ENCODE data around the gene DMXL2.
"Not testable (repeated sequence)": the region's sequence is repeated elsewhere in the genome, so short reads cannot be mapped to it uniquely, and the experiment has no call there.

DMXL2 gene

DNA sequence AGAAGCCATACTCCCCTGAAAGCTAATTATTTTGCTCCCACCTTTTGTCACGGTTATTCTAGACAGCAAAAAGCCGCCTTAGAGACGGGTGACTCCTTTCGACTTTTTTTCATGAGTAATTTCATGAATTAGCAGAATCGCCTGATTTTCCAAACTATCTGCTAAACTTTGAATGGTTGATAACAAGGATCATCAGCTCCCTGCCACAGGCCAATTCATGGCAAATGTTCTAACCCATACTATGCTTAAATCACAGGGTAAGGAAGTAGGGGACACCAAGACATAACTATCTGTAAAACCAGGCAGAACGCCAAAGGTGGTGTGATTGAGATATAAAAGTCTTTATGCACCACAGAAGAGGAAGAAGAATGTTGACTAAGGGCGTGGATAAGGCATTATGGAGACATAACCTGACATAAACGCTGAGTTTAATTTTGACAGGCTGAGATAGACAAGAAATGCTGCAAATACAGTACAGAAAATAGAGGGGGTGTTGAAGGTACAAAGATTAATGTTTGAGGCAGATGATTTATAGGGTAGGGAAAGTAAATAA is 891 bp upstream of the DMXL2 start:
- Histone ChIP-seq H3K4me3 (ENCODE audit: low read length) (peak overlapping the region; percentile 96; the same call in 1 of the 2 replicates), H3K27ac (ENCODE audit: low read length) (no peak overlapping the region), H3K36me3 (ENCODE audit: control insufficient read depth, insufficient read depth, low read length) (no peaks in the 10 kb centered on the region), H3K9me3 (ENCODE audit: control insufficient read depth, insufficient read depth, low read length) (no peaks in the 10 kb centered on the region), H3K4me1 (ENCODE audit: control insufficient read depth, insufficient read depth, low read length) (no peaks in the 10 kb centered on the region), H3K27me3 (ENCODE audit: control insufficient read depth, insufficient read depth, low read length) (peaks cover 2% of the 10 kb centered on the region; the same call in 1 of the 2 replicates)
- DNase-seq (ENCODE audit: low read depth, low spot score) = no peak
- no CpG with 5 or more reads among the region's 8 CpGs for WGBS (ENCODE audit: insufficient coverage, insufficient read length)

DNA sequence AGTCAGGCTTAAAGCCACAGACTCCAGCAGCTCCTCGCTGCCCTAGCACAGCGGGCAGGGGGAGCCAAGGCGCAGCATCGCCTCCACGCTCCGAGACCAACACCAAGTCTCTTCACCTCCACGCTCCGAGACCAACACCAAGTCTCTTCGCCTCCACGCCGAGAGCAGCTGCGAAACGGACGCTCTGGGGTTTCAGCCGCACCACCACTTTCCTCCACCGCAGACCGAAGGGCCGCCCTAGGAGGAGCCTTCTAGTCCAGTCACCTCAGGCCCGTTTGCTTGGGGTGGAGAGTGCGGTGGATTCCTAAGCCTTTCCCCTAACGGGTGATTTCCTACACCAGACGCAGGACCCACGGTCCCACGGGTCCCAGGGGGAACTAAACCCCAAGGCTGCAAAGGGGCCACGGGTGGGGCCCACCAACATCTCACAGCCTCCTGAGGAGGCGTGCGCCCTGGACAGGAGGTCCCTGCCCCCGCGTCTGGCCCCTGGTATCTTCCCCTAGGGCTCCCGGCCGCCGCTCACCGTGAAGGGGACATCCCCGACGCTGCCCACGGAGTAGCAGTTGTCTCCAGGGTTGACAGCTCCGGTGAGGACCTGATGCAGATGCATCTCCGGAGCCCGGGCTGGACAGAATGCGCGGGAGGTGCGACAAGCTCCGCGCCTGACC is 501 bp downstream of the DMXL2 start:
- WGBS (ENCODE audit: insufficient coverage, insufficient read length) = no CpG with 5 or more reads among the region's 44 CpGs
- no peak overlapping the region for H3K27ac ChIP-seq (ENCODE audit: low read length)
- DNase-seq (ENCODE audit: low read depth, low spot score) = no peak

GRCh38 chr15:51621155-51621765 is 1.3 kb downstream of the DMXL2 start:
- H3K27me3 ChIP-seq (ENCODE audit: control insufficient read depth, insufficient read depth, low read length) = peaks cover 2% of the 10 kb centered on the region; the same call in 1 of the 2 replicates
- no peaks in the 10 kb centered on the region for H3K36me3 ChIP-seq (ENCODE audit: control insufficient read depth, insufficient read depth, low read length)
- H3K4me1 ChIP-seq (ENCODE audit: control insufficient read depth, insufficient read depth, low read length) = no peaks in the 10 kb centered on the region
- no peak overlapping the region for H3K4me3 ChIP-seq (ENCODE audit: low read length)
- H3K27ac ChIP-seq (ENCODE audit: low read length) = no peak overlapping the region
- no CpG with 5 or more reads among the region's 6 CpGs for WGBS (ENCODE audit: insufficient coverage, insufficient read length)
- H3K9me3 ChIP-seq (ENCODE audit: control insufficient read depth, insufficient read depth, low read length) = no peaks in the 10 kb centered on the region
- DNase-seq (ENCODE audit: low read depth, low spot score) = no peak

More for the DNA sequence above, 501 bp downstream of the DMXL2 start:
- peak overlapping the region; percentile 96 for H3K4me3 ChIP-seq (ENCODE audit: low read length)
- H3K9me3 ChIP-seq (ENCODE audit: control insufficient read depth, insufficient read depth, low read length) = no peaks in the 10 kb centered on the region
- no peaks in the 10 kb centered on the region for H3K4me1 ChIP-seq (ENCODE audit: control insufficient read depth, insufficient read depth, low read length)
- no peaks in the 10 kb centered on the region for H3K36me3 ChIP-seq (ENCODE audit: control insufficient read depth, insufficient read depth, low read length)
- H3K27me3 ChIP-seq (ENCODE audit: control insufficient read depth, insufficient read depth, low read length) = peaks cover 2% of the 10 kb centered on the region; the same call in 1 of the 2 replicates

GRCh38 chr15:51620641-51621040 is 1.9 kb downstream of the DMXL2 start:
- no peaks in the 10 kb centered on the region for H3K9me3 ChIP-seq (ENCODE audit: control insufficient read depth, insufficient read depth, low read length)
- no peak for DNase-seq (ENCODE audit: low read depth, low spot score)
- H3K4me3 ChIP-seq (ENCODE audit: low read length) = no peak overlapping the region
- no peak overlapping the region for H3K27ac ChIP-seq (ENCODE audit: low read length)
- peaks cover 2% of the 10 kb centered on the region; the same call in 1 of the 2 replicates for H3K27me3 ChIP-seq (ENCODE audit: control insufficient read depth, insufficient read depth, low read length)
- 100% methylated on average over 2 of the region's 4 CpGs for WGBS (ENCODE audit: insufficient coverage, insufficient read length)
- no peaks in the 10 kb centered on the region for H3K36me3 ChIP-seq (ENCODE audit: control insufficient read depth, insufficient read depth, low read length)
- H3K4me1 ChIP-seq (ENCODE audit: control insufficient read depth, insufficient read depth, low read length) = no peaks in the 10 kb centered on the region

GRCh38 chr15:51620122-51620521 is 2.4 kb downstream of the DMXL2 start:
- no peak overlapping the region for H3K4me3 ChIP-seq (ENCODE audit: low read length)
- peaks cover 2% of the 10 kb centered on the region; the same call in 1 of the 2 replicates for H3K27me3 ChIP-seq (ENCODE audit: control insufficient read depth, insufficient read depth, low read length)
- no peak overlapping the region for H3K27ac ChIP-seq (ENCODE audit: low read length)
- H3K4me1 ChIP-seq (ENCODE audit: control insufficient read depth, insufficient read depth, low read length) = no peaks in the 10 kb centered on the region
- no peaks in the 10 kb centered on the region for H3K36me3 ChIP-seq (ENCODE audit: control insufficient read depth, insufficient read depth, low read length)
- no peaks in the 10 kb centered on the region for H3K9me3 ChIP-seq (ENCODE audit: control insufficient read depth, insufficient read depth, low read length)
- DNase-seq (ENCODE audit: low read depth, low spot score) = no peak
- WGBS (ENCODE audit: insufficient coverage, insufficient read length) = no CpG with 5 or more reads among the region's 3 CpGs

DNA sequence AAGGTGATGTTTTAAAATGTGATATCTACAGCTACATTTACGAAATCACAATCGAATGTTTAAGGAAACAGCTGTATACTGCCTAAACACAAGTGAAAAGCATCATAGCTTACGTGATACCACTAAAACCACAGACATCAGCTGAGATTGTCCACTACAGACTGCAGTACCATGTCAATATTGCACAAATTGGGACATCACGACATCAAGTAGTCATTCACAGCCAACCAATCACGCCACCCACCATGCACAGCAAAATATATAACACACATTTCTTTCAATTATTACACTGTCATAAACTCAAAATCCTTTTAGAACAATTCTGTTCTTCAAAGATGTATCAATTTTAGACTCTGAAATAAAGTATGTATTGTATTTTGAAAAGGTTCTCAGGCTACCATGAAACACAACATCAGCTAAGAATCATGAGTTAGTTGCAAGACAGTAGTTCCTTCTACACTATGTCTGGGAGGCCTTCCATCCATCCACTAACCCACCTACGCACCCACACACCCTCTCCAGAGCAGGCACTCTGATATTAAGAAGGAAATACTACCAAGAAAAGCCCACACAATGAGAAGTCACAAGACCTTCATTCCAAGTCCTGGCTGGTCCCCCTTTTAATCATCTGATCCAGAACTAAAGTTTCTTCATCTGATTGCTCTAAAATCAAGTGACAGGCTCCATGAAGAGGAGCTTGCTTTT is 3.1 kb downstream of the DMXL2 start:
- Histone ChIP-seq H3K27me3 (ENCODE audit: control insufficient read depth, insufficient read depth, low read length) (peaks cover 2% of the 10 kb centered on the region; the same call in 1 of the 2 replicates), H3K4me3 (ENCODE audit: low read length) (no peak overlapping the region), H3K27ac (ENCODE audit: low read length) (no peak overlapping the region), H3K4me1 (ENCODE audit: control insufficient read depth, insufficient read depth, low read length) (no peaks in the 10 kb centered on the region), H3K9me3 (ENCODE audit: control insufficient read depth, insufficient read depth, low read length) (no peaks in the 10 kb centered on the region), H3K36me3 (ENCODE audit: control insufficient read depth, insufficient read depth, low read length) (no peaks in the 10 kb centered on the region)
- DNase-seq (ENCODE audit: low read depth, low spot score) = no peak
- WGBS (ENCODE audit: insufficient coverage, insufficient read length) = no CpG with 5 or more reads among the region's 6 CpGs

DNA sequence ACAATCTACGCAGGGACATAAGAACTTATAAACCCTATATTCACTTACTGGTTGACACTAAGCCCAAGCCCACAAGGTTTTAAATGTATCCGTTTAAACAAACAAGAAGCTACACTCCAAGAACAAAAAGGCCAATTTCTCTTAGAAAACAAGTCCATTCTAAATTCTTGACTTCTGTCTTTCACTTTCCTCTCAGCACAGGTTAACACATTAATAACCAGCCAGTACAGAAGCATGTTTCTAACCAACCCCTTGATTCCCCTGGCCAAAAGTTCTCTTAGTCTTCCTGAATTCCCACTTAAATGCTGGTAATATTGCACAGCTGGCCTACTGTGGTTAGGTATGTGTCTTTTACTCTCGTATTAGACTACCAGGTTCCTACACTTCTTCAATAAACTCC is 4.7 kb downstream of the DMXL2 start:
- no CpG with 5 or more reads among the region's 3 CpGs for WGBS (ENCODE audit: insufficient coverage, insufficient read length)
- Histone ChIP-seq H3K36me3 (ENCODE audit: control insufficient read depth, insufficient read depth, low read length) (no peaks in the 10 kb centered on the region), H3K4me1 (ENCODE audit: control insufficient read depth, insufficient read depth, low read length) (no peaks in the 10 kb centered on the region), H3K4me3 (ENCODE audit: low read length) (no peak overlapping the region), H3K27ac (ENCODE audit: low read length) (no peak overlapping the region), H3K9me3 (ENCODE audit: control insufficient read depth, insufficient read depth, low read length) (no peaks in the 10 kb centered on the region; the same call in 1 of the 2 replicates), H3K27me3 (ENCODE audit: control insufficient read depth, insufficient read depth, low read length) (no peaks in the 10 kb centered on the region)
- no peak for DNase-seq (ENCODE audit: low read depth, low spot score)

DNA sequence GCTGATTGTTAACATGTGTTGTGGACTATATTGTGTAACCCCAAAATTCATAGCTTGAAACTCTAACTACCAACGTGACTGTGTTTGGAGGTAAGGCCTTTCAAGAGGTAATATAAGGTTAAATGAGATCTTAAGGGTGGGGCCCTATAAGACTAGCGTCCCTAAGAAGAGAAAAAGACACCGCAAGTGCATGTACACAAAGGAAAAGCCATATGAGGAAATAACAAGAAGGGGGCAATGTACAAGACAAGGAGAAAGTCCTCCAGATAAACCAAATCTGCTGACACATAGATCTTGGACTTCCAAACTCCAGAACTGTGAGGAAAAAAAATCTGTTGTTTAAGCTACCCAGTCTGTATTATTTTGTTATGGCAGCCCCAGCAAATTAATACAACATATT is 8.6 kb downstream of the DMXL2 start:
- no peaks in the 10 kb centered on the region for H3K27me3 ChIP-seq (ENCODE audit: control insufficient read depth, insufficient read depth, low read length)
- DNase-seq (ENCODE audit: low read depth, low spot score) = no peak
- no peaks in the 10 kb centered on the region for H3K4me1 ChIP-seq (ENCODE audit: control insufficient read depth, insufficient read depth, low read length)
- WGBS (ENCODE audit: insufficient coverage, insufficient read length) = no CpG with 5 or more reads among the region's 3 CpGs
- H3K4me3 ChIP-seq (ENCODE audit: low read length) = no peak overlapping the region
- no peaks in the 10 kb centered on the region for H3K36me3 ChIP-seq (ENCODE audit: control insufficient read depth, insufficient read depth, low read length)
- H3K27ac ChIP-seq (ENCODE audit: low read length) = no peak overlapping the region
- H3K9me3 ChIP-seq (ENCODE audit: control insufficient read depth, insufficient read depth, low read length) = no peaks in the 10 kb centered on the region; the same call in 1 of the 2 replicates

DNA sequence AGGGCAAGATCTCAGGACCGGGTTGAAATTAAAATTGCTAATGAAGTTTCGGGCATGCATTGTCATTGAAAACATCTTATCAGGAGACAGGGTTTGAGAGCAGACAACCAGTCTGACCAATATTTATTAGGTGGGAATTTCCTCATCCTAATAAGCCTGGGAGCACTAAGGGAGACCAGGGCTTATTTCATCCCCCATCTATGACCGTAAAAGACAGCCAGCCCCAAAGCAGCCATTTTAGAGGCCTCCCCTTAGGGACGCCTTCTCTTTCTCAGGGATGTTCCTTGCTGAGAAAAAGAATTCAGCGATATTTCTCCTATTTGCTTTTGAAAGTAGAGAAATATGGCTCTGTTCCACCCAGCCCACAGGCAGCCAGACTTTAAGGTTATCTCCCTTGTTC is 9.9 kb downstream of the DMXL2 start:
- not testable (repeated sequence) for H3K9me3 ChIP-seq (ENCODE audit: control insufficient read depth, insufficient read depth, low read length); DNase-seq (ENCODE audit: low read depth, low spot score); H3K4me1 ChIP-seq (ENCODE audit: control insufficient read depth, insufficient read depth, low read length); H3K36me3 ChIP-seq (ENCODE audit: control insufficient read depth, insufficient read depth, low read length); H3K27me3 ChIP-seq (ENCODE audit: control insufficient read depth, insufficient read depth, low read length); H3K4me3 ChIP-seq (ENCODE audit: low read length); H3K27ac ChIP-seq (ENCODE audit: low read length)
- no CpG with 5 or more reads among the region's 5 CpGs for WGBS (ENCODE audit: insufficient coverage, insufficient read length)

GRCh38 chr15:51603462-51603948 is 19.1 kb downstream of the DMXL2 start:
- H3K36me3 ChIP-seq (ENCODE audit: control insufficient read depth, insufficient read depth, low read length); H3K27ac ChIP-seq (ENCODE audit: low read length); H3K9me3 ChIP-seq (ENCODE audit: control insufficient read depth, insufficient read depth, low read length); H3K27me3 ChIP-seq (ENCODE audit: control insufficient read depth, insufficient read depth, low read length); DNase-seq (ENCODE audit: low read depth, low spot score); H3K4me3 ChIP-seq (ENCODE audit: low read length); H3K4me1 ChIP-seq (ENCODE audit: control insufficient read depth, insufficient read depth, low read length): not testable (repeated sequence)
- WGBS (ENCODE audit: insufficient coverage, insufficient read length) = no CpG with 5 or more reads among the region's 15 CpGs

All from iPS DF 6.9 (cell line).